ENCODE results near the gene RBM34.
"Not testable (repeated sequence)": the region's sequence is repeated elsewhere in the genome, so short reads cannot be mapped to it uniquely, and the experiment has no call there.

RBM34 gene, protein sequence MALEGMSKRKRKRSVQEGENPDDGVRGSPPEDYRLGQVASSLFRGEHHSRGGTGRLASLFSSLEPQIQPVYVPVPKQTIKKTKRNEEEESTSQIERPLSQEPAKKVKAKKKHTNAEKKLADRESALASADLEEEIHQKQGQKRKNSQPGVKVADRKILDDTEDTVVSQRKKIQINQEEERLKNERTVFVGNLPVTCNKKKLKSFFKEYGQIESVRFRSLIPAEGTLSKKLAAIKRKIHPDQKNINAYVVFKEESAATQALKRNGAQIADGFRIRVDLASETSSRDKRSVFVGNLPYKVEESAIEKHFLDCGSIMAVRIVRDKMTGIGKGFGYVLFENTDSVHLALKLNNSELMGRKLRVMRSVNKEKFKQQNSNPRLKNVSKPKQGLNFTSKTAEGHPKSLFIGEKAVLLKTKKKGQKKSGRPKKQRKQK

GRCh38 chr1:235160957-235161684, at the start of gene RBM34:
Gene RBM34, minus strand, starts transcription at chr1:235161250. Its CDS starts 24 bp downstream, at chr1:235161226.
- peak; percentile 94 for DNase-seq

- no peak for DNase-seq
These were observed 46.1 kb upstream of the RBM34 start for GRCh38 chr1:235207209-235207565.

- DNase-seq, result no peak
These were observed 45.6 kb upstream of the RBM34 start for GRCh38 chr1:235206533-235207208.

- no peak for DNase-seq
These were observed 44.6 kb upstream of the RBM34 start for GRCh38 chr1:235205687-235206086.

DNA sequence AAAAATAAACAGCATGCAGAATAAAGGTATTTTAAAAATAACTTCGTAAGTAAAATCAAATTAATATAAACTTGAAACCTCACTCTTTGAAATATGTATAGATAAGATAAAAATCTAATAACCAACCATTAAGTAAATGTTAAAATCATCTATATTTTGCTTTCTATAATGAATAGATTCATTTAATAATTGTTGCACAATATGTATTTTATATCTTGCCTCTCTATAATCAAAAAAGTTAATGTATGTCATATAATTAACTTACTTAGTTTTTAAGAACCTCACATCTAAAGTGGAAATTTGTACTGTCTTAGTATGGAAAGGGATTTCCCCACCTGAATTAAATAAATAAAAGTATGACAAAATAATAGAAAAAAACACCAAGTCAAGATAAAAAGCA, 42.4 kb upstream of the RBM34 start:
- no peak for DNase-seq

- not testable (repeated sequence) for DNase-seq
These were observed 41.4 kb upstream of the RBM34 start for GRCh38 chr1:235202447-235202846.

DNA sequence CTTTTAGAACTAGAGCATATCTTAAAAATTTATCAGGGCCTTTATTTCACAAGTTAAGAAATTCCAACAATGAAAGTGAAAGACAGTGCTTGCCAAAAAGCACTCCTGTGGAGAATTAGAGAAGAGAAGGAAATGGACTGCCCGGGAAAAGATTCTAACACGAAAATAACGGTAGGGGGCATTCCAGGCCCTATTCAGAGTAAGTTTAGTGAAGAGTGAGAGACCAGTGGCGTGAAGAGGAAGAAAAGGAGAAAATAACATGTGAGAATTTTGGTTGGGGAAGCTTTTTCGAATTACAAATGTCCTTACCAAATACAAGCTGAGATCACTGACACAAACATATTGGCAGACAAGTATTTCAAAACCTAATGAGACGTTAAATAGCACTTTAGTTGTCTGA, 38.4 kb upstream of the RBM34 start:
- no peak for DNase-seq

GRCh38 chr1:235190431-235190830, 29.4 kb upstream of the RBM34 start:
- no peak for DNase-seq

DNA sequence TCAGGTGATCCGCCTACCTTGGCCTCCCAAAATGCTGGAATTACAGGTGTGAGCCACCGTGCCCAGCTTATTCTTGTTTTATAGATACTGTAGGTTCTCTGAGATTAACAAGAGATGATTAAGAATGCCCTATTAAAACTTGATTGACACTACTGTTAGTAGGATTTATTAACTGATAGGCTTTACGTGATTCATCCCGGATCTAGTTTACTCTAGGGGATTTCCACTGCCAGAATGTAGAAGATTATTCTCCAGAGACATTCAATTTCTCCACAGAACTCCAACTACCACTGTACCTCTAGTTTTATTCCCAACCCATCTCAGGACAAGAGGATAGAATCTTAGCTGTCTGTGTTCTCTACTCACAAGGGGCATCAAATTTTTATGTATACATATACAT, 26.3 kb upstream of the RBM34 start:
- DNase-seq, result no peak

DNA sequence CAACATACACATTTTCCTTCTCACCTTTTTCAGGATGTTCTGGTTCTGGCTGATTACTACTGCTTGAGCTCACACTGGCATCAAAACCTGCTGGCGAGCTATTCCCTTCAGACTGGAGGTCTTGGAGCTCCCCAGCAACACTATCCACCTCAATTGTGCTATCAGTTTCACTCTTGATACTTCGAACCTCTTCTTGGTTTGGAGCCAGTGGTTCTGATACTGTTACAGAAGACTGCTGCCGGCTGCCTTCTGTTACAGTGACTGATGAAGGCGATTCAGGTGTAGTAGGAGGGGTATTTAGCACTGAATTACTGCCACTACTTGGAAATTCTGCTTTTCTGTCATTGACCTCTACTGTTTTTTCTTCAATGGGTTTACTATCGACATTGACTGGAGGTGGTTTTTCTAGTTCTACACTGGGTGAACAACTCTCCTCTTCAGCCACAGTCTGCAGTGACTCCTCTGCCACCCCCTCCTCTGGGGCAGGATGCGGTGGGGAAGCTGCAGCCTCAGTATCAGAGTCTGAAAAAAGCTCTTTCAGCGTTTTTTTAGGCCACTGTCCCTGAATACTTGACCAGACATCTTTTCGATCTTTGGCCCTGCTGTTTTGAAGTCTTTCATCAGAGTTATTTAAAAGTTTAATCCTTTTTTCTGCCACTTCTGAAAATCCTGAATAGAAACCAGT, 20.7 kb upstream of the RBM34 start:
- DNase-seq, result no peak

DNA sequence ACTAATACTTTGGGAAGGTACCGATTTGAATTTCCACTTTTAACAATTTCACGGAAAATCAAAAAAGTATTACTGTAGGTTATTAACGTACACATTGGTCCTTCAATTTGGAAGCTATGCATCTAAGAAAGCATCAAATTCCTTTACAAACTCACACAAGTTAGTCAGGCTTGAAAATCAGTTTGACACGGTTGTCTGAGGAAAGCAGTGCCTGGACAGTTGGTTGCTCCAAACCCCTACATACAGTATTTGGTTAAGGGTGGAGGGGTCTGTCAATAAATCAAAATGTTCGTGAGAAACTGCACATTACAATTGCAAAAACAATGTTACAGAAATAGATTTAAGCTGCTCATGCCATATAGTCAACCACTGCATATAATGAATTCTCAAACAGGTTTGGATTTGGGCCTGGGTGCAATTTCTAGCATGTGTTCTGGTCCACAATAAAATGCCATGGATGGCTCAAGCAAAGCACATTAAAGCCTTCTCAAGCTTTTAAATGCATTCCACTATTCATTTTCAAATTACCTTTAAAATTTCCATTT, 19.9 kb upstream of the RBM34 start:
- no peak for DNase-seq

GRCh38 chr1:235176486-235176885, 15.4 kb upstream of the RBM34 start:
- DNase-seq, result no peak

DNA sequence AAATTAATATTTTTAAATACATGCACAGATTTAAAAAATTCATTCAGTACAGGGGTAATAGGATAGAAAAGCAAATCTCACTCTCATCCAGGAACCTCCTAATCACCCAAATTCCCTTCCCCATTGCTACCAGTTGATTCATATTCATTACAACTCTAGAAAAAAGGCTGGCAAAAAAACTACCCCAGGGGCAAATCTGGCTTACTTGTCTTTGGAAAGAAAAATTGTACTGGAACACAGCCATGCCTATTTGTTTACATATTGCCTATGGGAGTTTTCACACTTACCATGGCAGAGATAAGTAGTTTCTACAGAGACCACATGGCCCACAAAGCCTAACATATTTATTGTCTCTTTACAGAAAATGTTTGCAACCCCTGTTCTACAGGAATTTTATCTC, 8.9 kb upstream of the RBM34 start:
- no peak for DNase-seq

DNA sequence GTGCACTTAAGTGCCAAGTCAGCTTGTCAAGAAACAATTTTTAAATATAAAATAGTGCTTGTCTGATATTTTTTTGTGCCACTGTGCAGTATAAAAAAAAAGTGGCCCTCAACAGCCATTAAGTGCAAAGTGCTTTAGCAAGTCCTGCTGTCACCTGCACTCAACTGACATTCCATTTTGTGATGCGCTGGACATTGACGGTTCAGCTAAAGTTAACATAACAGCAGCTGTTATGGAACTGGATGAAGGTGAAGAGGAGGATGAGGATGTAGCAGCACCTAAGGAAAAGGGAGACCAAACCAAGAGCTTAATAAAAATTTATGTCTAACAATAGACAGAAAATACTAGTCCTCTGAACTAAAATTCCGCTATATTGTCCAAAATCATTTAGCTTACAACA, 7.3 kb upstream of the RBM34 start:
- no peak for DNase-seq

GRCh38 chr1:235161685-235162327, 756 bp upstream of the RBM34 start:
- DNase-seq, result no peak

DNA sequence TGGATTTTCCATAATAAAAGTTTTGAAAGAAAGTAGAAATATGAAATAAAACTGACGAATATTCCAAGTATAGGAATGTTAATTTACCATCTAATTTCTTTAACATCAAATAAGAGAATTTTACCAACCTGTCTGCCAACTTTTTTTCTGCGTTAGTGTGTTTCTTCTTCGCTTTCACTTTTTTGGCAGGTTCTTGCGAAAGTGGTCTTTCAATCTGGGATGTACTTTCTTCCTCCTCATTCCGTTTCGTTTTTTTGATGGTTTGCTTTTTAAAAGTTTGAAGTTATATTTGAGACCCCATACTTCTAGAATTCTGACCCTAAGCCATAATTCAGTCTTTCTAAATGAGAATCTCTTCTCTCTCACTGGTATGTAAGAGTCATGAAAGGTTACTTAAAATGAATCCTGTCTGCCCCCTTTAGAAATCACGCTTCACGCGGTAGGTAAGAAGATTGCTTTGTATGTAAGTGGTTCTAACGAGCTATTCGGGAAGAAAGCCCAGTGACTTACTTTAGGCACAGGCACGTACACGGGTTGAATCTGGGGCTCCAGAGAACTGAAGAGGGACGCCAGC, 580 bp downstream of the RBM34 start:
- DNase-seq, result no peak

- DNase-seq, result not testable (repeated sequence)
These were observed 1.1 kb downstream of the RBM34 start for GRCh38 chr1:235159930-235160329.

- not testable (repeated sequence) for DNase-seq
These were observed 1.8 kb downstream of the RBM34 start for GRCh38 chr1:235159284-235159683.

DNA sequence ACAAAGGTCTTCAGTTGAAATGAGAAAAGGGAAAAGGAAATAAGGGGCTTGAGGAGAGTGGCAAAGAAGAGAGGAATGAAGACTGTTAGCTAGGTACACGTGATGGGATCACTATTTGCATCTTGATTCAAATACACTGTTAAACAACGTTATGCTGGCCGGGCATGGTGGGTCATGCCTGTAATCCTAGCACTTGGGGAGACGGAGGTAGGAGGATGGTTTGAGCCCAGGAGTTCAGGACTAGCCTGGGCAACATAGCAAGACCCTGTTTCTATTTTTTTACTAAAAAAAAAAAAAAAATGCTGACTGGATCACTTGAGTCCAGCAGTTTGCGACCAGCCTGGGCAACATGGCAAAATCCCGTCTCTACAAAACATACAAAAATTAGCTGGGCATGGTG, 2.4 kb downstream of the RBM34 start:
- no peak for DNase-seq

GRCh38 chr1:235157150-235157549, 3.9 kb downstream of the RBM34 start:
- DNase-seq, result no peak

GRCh38 chr1:235156740-235157139, 4.3 kb downstream of the RBM34 start:
- no peak for DNase-seq

- no peak for DNase-seq
These were observed 4.8 kb downstream of the RBM34 start for GRCh38 chr1:235156265-235156664.

Measured in NCI-H1092 treated with DMSO at 0.1 percent for 48 hours (cell line).